GM23248 (cell line): Measurements from ENCODE around the gene SYNE2. TPM values are rescaled to one million over a fixed set of nuclear protein-coding genes. Genes with fewer than 3 reads are reported as not detected.
A peak's percentile ranks its signal among the peaks of the same experiment; 100 is the strongest.

Experiments used
- DNase-seq: peaks from one replicate; pipeline ENCODE4 v3.0.0-alpha.2; 2015
- H2AFZ ChIP-seq: fragments of 200-600 bp; sonication (generic); 2 replicates; pipeline ENCODE4 v1.6.1; 2016; ENCODE audit warnings: antibody characterized with exemption
- H3F3A ChIP-seq: fragments of 200-600 bp; sonication (generic); 2 replicates; pipeline ENCODE4 v1.6.1; 2016; ENCODE audit warnings: mild to moderate bottlenecking, antibody characterized with exemption, mixed run types; ENCODE audit not compliant: insufficient read depth
- H3K27ac ChIP-seq: fragments of 200-600 bp; sonication (generic); 2 replicates; pipeline ENCODE4 v1.5.1; 2016; ENCODE audit warnings: mild to moderate bottlenecking
- H3K27me3 ChIP-seq: fragments of 200-600 bp; sonication (generic); replicated peaks from 2 replicates; pipeline ENCODE4 v1.6.1; 2016; ENCODE audit warnings: mild to moderate bottlenecking; ENCODE audit not compliant: insufficient read depth
- H3K36me3 ChIP-seq: fragments of 200-600 bp; sonication (generic); 2 replicates; pipeline ENCODE4 v1.6.1; 2016; ENCODE audit warnings: low read depth, mild to moderate bottlenecking
- H3K4me1 ChIP-seq: fragments of 200-600 bp; sonication (generic); 2 replicates; pipeline ENCODE4 v1.6.1; 2016; ENCODE audit warnings: mild to moderate bottlenecking; ENCODE audit not compliant: insufficient read depth
- H3K4me2 ChIP-seq: fragments of 200-600 bp; sonication (generic); one replicate; pipeline ENCODE4 v1.6.1; 2016; ENCODE audit warnings: mild to moderate bottlenecking; ENCODE audit not compliant: unreplicated experiment
- H3K4me3 ChIP-seq: fragments of 200-600 bp; sonication (generic); 2 replicates; pipeline ENCODE4 v1.5.1; 2016; ENCODE audit warnings: mild to moderate bottlenecking
- H3K79me2 ChIP-seq: fragments of 200-600 bp; sonication (generic); 2 replicates; pipeline ENCODE4 v1.6.1; 2016; ENCODE audit warnings: mild to moderate bottlenecking; ENCODE audit not compliant: insufficient read depth
- H3K9ac ChIP-seq: fragments of 200-600 bp; sonication (generic); 2 replicates; pipeline ENCODE4 v1.6.1; 2016; ENCODE audit warnings: mild to moderate bottlenecking
- H3K9me2 ChIP-seq: fragments of 200-600 bp; sonication (generic); 2 replicates; pipeline ENCODE4 v1.6.1; 2016; ENCODE audit warnings: mixed run types, mild to moderate bottlenecking, moderate library complexity; ENCODE audit not compliant: insufficient read depth
- H3K9me3 ChIP-seq: fragments of 200-600 bp; sonication (generic); one replicate; pipeline ENCODE4 v1.6.1; 2017; ENCODE audit warnings: low read depth
- H4K20me1 ChIP-seq: fragments of 200-600 bp; sonication (generic); 2 replicates; pipeline ENCODE4 v1.6.0; 2016; ENCODE audit not compliant: insufficient read depth
- EZH2 ChIP-seq: fragments of 200-600 bp; sonication (generic); IDR thresholded peaks from 2 replicates; pipeline ENCODE4 v1.6.1; 2018; ENCODE audit warnings: antibody characterized with exemption, mild to moderate bottlenecking; ENCODE audit not compliant: insufficient read depth, poor library complexity, severe bottlenecking
- EZH2phosphoT487 ChIP-seq: fragments of 200-600 bp; sonication (generic); IDR thresholded peaks from 2 replicates; pipeline ENCODE4 v1.6.1; 2018; ENCODE audit warnings: antibody characterized with exemption, moderate library complexity, mild to moderate bottlenecking, low read depth; ENCODE audit not compliant: insufficient read depth
- WGBS, 2 experiments: methylation state at CpG; one replicate each; pipeline ENCODE4 v1.1.6; 2015 to 2017; ENCODE audit warnings: low lambda C conversion rate in 2 of 2, low coverage in 1 of 2; ENCODE audit errors: missing lambda C conversion rate in 2 of 2; 5-methylcytosine and 5-hydroxymethylcytosine counted together
- in situ Hi-C: fragments of 300-500 bp; cut with MboI; formaldehyde crosslinking; loops from 2 replicates; pipeline ENCODE4 v1.15.0; 2020
- polyA plus RNA-seq: library from polyadenylated mRNA; unstranded; fragments of >200 nt; fragmentation: Nextera tagmentation; extraction: Ambion mirVana; gene quantifications from 2 replicates; pipeline ENCODE4 v1.2.1, GENCODE V29; 2016
- total RNA-seq: library from RNA; depleted of rRNA; stranded (reverse); fragments of >200 nt; shearing (Covaris generic); gene quantifications from 2 replicates; pipeline ENCODE4 v1.2.3, GENCODE V29; 2014

The SYNE2 gene
- total and polyA plus RNA-seq, 2 experiments from 2014 or later = 2.8 to 4.4 TPM

DNA sequence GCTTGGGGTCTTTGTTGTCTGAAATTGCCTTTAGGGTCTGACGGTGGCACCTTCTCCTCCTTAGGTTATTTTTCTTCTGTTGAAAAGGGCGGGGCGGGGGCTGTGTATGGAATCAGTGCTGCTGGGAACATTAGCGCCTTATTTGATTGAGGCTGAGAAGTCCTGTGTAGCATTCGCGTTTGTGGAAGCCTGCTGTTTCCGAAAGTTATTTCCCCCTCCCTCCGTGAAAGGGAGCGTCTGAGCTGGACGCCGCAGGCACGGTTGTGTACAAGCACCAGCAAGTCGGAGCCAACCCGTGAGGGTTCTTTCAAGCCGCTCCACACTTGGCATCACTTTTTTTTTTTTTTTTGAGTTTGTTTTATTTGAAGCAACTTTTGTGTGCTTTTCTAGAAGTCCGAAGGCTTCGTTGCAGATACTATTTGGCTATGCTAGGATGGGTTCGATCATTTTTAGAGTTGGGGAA lies 1.1 kb downstream of the SYNE2 start:
- H3F3A ChIP-seq = no peaks in the 10 kb centered on the region
- H3K36me3 ChIP-seq = no peaks in the 10 kb centered on the region
- no peaks in the 10 kb centered on the region for H3K79me2 ChIP-seq
- DNase-seq = peak; percentile 74
- WGBS, 2 experiments = 1% methylated on average over 18 of the region's 18 CpGs
- in situ Hi-C loops = no loop called here
- H3K4me3 ChIP-seq = peak overlapping the region; percentile 76
- H3K4me1 ChIP-seq = peaks cover 5% of the 10 kb centered on the region
- no peaks in the 10 kb centered on the region for H3K27me3 ChIP-seq
- H3K9me2 ChIP-seq = no peaks in the 10 kb centered on the region
- H3K4me2 ChIP-seq = peak overlapping the region; percentile 81
- H4K20me1 ChIP-seq = no peaks in the 10 kb centered on the region
- TF ChIP-seq EZH2 = no peak
- no peak for TF ChIP-seq EZH2phosphoT487
- peak overlapping the region; percentile 60 for H3K9ac ChIP-seq
- H3K9me3 ChIP-seq = no peaks in the 10 kb centered on the region
- no peak overlapping the region for H3K27ac ChIP-seq
- H2AFZ ChIP-seq = peak overlapping the region; percentile 87

DNA sequence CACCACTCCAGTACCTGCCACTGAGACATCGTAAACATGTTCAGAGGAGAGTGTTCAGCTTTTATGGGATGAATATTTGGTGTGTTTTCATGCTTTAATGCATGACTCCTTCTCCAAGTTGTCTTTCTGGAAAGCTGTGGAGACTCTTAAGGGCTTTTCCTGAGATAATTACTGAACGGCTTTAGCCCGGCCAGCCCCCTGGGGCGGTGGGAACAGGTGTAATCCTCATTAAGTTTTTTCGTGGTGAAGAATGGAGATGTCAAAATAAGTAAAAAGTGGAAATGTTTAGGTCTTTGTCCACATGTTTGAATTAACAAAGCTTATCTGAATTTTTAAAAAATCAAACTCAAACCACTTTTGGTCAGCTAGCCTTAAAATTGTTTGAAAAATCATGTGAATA lies 1.5 kb downstream of the SYNE2 start:
- TF ChIP-seq EZH2phosphoT487 (no peak), EZH2 (no peak)
- Histone ChIP-seq H3K9ac (peak overlapping the region; percentile 60; the same call in 1 of the 2 replicates), H3K36me3 (no peaks in the 10 kb centered on the region)

DNA sequence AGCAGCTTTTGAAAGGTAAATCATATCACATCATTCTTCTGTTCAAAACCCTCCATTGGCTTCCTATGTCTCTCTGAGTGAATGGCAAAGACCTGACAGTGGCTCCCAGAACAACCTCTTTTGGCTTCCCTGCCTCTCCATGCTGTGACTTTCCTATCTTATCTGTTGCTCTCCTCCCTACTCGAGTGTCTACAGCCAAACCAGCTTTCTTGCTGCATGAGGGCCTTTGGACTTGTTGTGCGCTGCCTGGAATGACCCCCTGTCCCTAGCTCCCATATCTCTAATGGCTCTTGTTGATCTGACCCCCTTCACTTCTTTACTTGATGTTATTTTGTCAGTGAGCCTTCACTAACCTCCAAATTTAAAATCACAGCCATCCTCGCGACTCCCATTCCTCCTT lies 2.5 kb downstream of the SYNE2 start:
- in situ Hi-C loops = no loop called here
- H3K27ac ChIP-seq = no peak overlapping the region
- H3K4me1 ChIP-seq = peaks cover 5% of the 10 kb centered on the region
- 90 to 91% methylated on average over 4 of the region's 4 CpGs for WGBS, 2 experiments
- no peak overlapping the region for H3K4me3 ChIP-seq
- H3K9ac ChIP-seq = no peak overlapping the region
- H3K9me2 ChIP-seq = no peaks in the 10 kb centered on the region
- H4K20me1 ChIP-seq = no peaks in the 10 kb centered on the region
- no peaks in the 10 kb centered on the region for H3F3A ChIP-seq
- no peaks in the 10 kb centered on the region for H3K9me3 ChIP-seq
- H3K4me2 ChIP-seq = no peak overlapping the region
- H3K36me3 ChIP-seq = no peaks in the 10 kb centered on the region
- no peak overlapping the region for H2AFZ ChIP-seq
- DNase-seq = no peak
- no peaks in the 10 kb centered on the region for H3K79me2 ChIP-seq
- H3K27me3 ChIP-seq = no peaks in the 10 kb centered on the region
- no peak for TF ChIP-seq EZH2phosphoT487
- TF ChIP-seq EZH2 = no peak

More for the DNA sequence above, 1.5 kb downstream of the SYNE2 start:
- Histone ChIP-seq H4K20me1 (no peaks in the 10 kb centered on the region), H3K79me2 (no peaks in the 10 kb centered on the region), H3K4me1 (peaks cover 5% of the 10 kb centered on the region), H3K9me2 (no peaks in the 10 kb centered on the region), H2AFZ (peak overlapping the region; percentile 87), H3K27me3 (no peaks in the 10 kb centered on the region), H3F3A (no peaks in the 10 kb centered on the region), H3K4me2 (peak overlapping the region; percentile 81), H3K9me3 (no peaks in the 10 kb centered on the region), H3K4me3 (peak overlapping the region; percentile 76), H3K27ac (no peak overlapping the region)
- no peak for DNase-seq
- in situ Hi-C loops = no loop called here
- WGBS, 2 experiments = 6 to 7% methylated on average over 5 of the region's 5 CpGs

DNA sequence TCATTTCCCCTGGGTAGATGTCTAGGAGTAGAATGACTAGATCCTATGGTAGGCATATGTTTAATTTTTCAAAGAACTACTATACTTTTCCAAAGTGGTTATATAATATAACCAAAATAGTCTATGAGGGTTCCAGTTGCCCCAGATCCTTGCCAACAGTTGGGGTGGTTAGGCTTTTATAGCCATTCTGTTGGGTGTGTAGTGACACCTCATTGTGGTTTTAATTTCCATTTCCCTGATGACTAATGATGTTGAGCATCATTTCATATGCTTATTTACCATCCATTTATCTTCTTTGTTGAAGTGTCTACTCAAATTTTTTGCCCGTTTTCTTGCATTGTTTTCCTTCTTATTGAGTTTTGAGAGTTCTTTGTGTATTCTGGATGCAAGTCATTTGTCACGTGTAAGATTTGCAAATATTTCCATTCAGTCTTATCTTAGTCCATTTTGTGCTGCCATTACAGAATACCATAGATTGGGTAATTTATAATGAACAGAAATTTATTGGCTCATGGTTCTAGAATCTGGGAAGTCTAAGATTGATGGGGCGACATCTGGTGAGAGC lies 4.7 kb downstream of the SYNE2 start:
- no peak overlapping the region for H3K9ac ChIP-seq
- in situ Hi-C loops = no loop called here

More for the DNA sequence above, 4.7 kb downstream of the SYNE2 start:
- Histone ChIP-seq H3K27me3 (no peaks in the 10 kb centered on the region), H3K4me2 (no peak overlapping the region), H3K4me1 (peaks cover 5% of the 10 kb centered on the region), H3F3A (no peaks in the 10 kb centered on the region), H4K20me1 (no peaks in the 10 kb centered on the region), H3K36me3 (no peaks in the 10 kb centered on the region), H3K4me3 (no peak overlapping the region), H3K9me3 (no peaks in the 10 kb centered on the region), H3K79me2 (no peaks in the 10 kb centered on the region), H2AFZ (no peak overlapping the region), H3K9me2 (no peaks in the 10 kb centered on the region), H3K27ac (no peak overlapping the region)
- 94 to 97% methylated on average over 3 of the region's 3 CpGs for WGBS, 2 experiments
- no peak for TF ChIP-seq EZH2
- TF ChIP-seq EZH2phosphoT487 = no peak
- DNase-seq = no peak
